Neural cell (in vitro differentiated cells): Measurements from ENCODE around the gene BABAM2.

Experiments used
- CTCF ChIP-seq: fragments of 450-650 bp; IDR thresholded peaks from 2 replicates; pipeline ENCODE4 v1.5.1; 2014; ENCODE audit warnings: antibody characterized with exemption, mild to moderate bottlenecking, moderate library complexity; ENCODE audit not compliant: poor library complexity, severe bottlenecking
- EP300 ChIP-seq: fragments of 450-650 bp; conservative IDR thresholded peaks from 2 replicates; pipeline ENCODE4 v1.6.1; 2014; ENCODE audit warnings: antibody characterized with exemption, mild to moderate bottlenecking, moderate library complexity; ENCODE audit not compliant: poor library complexity, severe bottlenecking
- EZH2 ChIP-seq: fragments of 200-600, 300-800 bp; shearing (Covaris generic), sonication (generic); IDR thresholded peaks from 2 replicates; pipeline ENCODE4 v1.6.1; 2014; ENCODE audit warnings: antibody characterized with exemption, low read length, borderline replicate concordance, mild to moderate bottlenecking; ENCODE audit not compliant: insufficient read depth, poor library complexity, severe bottlenecking
- POLR2AphosphoS5 ChIP-seq: IDR thresholded peaks from 2 replicates; pipeline ENCODE4 v1.6.1; 2012
- REST ChIP-seq: IDR thresholded peaks from 2 replicates; pipeline ENCODE4 v1.6.1; 2012; ENCODE audit warnings: borderline replicate concordance

GRCh38 chr2:28375742-28376631, 485.5 kb downstream of the BABAM2 start:
- TF ChIP-seq CTCF: no peak
- no peak for TF ChIP-seq POLR2AphosphoS5
- TF ChIP-seq EP300: no peak
- no peak for TF ChIP-seq EZH2
- no peak for TF ChIP-seq REST
